Hematopoietic multipotent progenitor cell treated with erythropoietin and hydrocortisone succinate and interleukin-3 and kit ligand, for 15 days (in vitro differentiated cells): ENCODE data around the gene MED12L.

Experiments used
- DNase-seq: peaks from one replicate; pipeline ENCODE4 v3.0.0-alpha.2; 2015; ENCODE audit warnings: low spot score

Gene MED12L

GRCh38 chr3:151293127-151293526 lies 207.7 kb downstream of the MED12L start:
- DNase-seq: no peak

GRCh38 chr3:151296226-151296625 lies 210.8 kb downstream of the MED12L start:
- no peak for DNase-seq

GRCh38 chr3:151297429-151297828 lies 212.0 kb downstream of the MED12L start:
- DNase-seq: no peak

- DNase-seq: no peak
Observed at GRCh38 chr3:151299006-151299405, 213.5 kb downstream of the MED12L start.

GRCh38 chr3:151300539-151300938 lies 215.1 kb downstream of the MED12L start:
- no peak for DNase-seq

GRCh38 chr3:151301787-151302186 lies 216.3 kb downstream of the MED12L start:
- DNase-seq: no peak

GRCh38 chr3:151303751-151304150 lies 218.3 kb downstream of the MED12L start:
- no peak for DNase-seq

- no peak for DNase-seq
Observed at GRCh38 chr3:151305060-151305774, 219.8 kb downstream of the MED12L start.

GRCh38 chr3:151305775-151306151 lies 220.3 kb downstream of the MED12L start:
- no peak for DNase-seq

- no peak for DNase-seq
Observed at GRCh38 chr3:151306168-151306810, 220.8 kb downstream of the MED12L start.

GRCh38 chr3:151307131-151307530 lies 221.7 kb downstream of the MED12L start:
- no peak for DNase-seq

GRCh38 chr3:151307583-151308488 lies 222.4 kb downstream of the MED12L start:
- DNase-seq: no peak

- no peak for DNase-seq
Observed at GRCh38 chr3:151309566-151309965, 224.1 kb downstream of the MED12L start.

- DNase-seq: no peak
Observed at GRCh38 chr3:151312972-151313371, 227.5 kb downstream of the MED12L start.

- no peak for DNase-seq
Observed at GRCh38 chr3:151314137-151314536, 228.7 kb downstream of the MED12L start.

GRCh38 chr3:151314593-151314992 lies 229.1 kb downstream of the MED12L start:
- DNase-seq: no peak

GRCh38 chr3:151315136-151315535 lies 229.7 kb downstream of the MED12L start:
- no peak for DNase-seq

GRCh38 chr3:151315846-151316245 lies 230.4 kb downstream of the MED12L start:
- no peak for DNase-seq

GRCh38 chr3:151316267-151316991 lies 231.0 kb downstream of the MED12L start, which contains the start of gene GPR87:
TSS of gene GPR87 (minus strand) at chr3:151316820. CDS start at chr3:151300100, 16,720 bp downstream.
- DNase-seq: no peak

- no peak for DNase-seq
Observed at GRCh38 chr3:151318313-151318712, 232.8 kb downstream of the MED12L start.

GRCh38 chr3:151318991-151319390 lies 233.5 kb downstream of the MED12L start:
- DNase-seq: no peak

- DNase-seq: no peak
Observed at GRCh38 chr3:151319628-151320027, 234.2 kb downstream of the MED12L start.
